Activated CD4-positive, alpha-beta memory T cell treated with anti-CD3 and anti-CD28 coated beads for 36 hours (primary cell): Measurements from ENCODE around the gene CRIP3. TPM values are rescaled to one million over a fixed set of nuclear protein-coding genes. Genes with fewer than 3 reads are reported as not detected.

Experiments used
- CTCF ChIA-PET: fragments of 350-600 bp; sonication (Branson Sonifier 250); formaldehyde crosslinking; loops from one replicate; lab custom pipeline; 2021; ENCODE audit warnings: antibody characterized with exemption, inconsistent platforms; lab: Charles Lee
- POLR2A ChIA-PET: fragments of 350-600 bp; sonication (Branson Sonifier 250); formaldehyde crosslinking; loops from one replicate; lab custom pipeline; 2021; ENCODE audit warnings: antibody characterized with exemption; lab: Charles Lee
- DNase-seq: peaks from one replicate; pipeline ENCODE4 v3.0.0-alpha.2; 2020
- H3K27ac Mint-ChIP-seq: one replicate; pipeline ENCODE4 v1.8.0; 2021; ENCODE audit warnings: mixed read lengths
- H3K27me3 Mint-ChIP-seq: one replicate; pipeline ENCODE4 v1.8.0; 2021; ENCODE audit warnings: mixed read lengths
- H3K36me3 Mint-ChIP-seq: one replicate; pipeline ENCODE4 v1.8.0; 2021; ENCODE audit warnings: mixed read lengths
- H3K4me1 Mint-ChIP-seq: one replicate; pipeline ENCODE4 v1.8.0; 2021; ENCODE audit warnings: low read depth, mixed read lengths
- H3K4me3 Mint-ChIP-seq: one replicate; pipeline ENCODE4 v1.8.0; 2021; ENCODE audit warnings: mild to moderate bottlenecking, mixed read lengths
- H3K9me3 Mint-ChIP-seq: one replicate; pipeline ENCODE4 v1.8.0; 2021; ENCODE audit warnings: mixed read lengths
- intact Hi-C: fragments of 100-400 bp; cut with micrococcal nuclease; formaldehyde crosslinking; loops from one replicate; pipeline ENCODE4 v1.15.1; 2023
- total RNA-seq, 2 experiments: library from RNA; stranded (reverse); gene quantifications; one replicate each; pipeline ENCODE4 v1.2.3, GENCODE V29; 2021

Gene CRIP3
- total RNA-seq, 2 experiments from 2014 or later, result 2.0 to 2.9 TPM

- peaks cover 25% of the 10 kb centered on the region for H3K27me3 Mint-ChIP-seq
- ChIA-PET CTCF (interaction anchor here (1.3 kb wide), 1 partner anchor 221 kb away, joined by 3 read pairs; no protein-coding TSS in a partner anchor), POLR2A (no interaction called here)
- H3K9me3 Mint-ChIP-seq, result no peaks in the 10 kb centered on the region
- intact Hi-C loops, result no loop called here
- no peaks in the 10 kb centered on the region for H3K36me3 Mint-ChIP-seq
- DNase-seq, result no peak
- no peak overlapping the region for H3K27ac Mint-ChIP-seq
- H3K4me1 Mint-ChIP-seq, result no peaks in the 10 kb centered on the region
- H3K4me3 Mint-ChIP-seq, result no peak overlapping the region
Measured at GRCh38 chr6:43285832-43286231, 22.8 kb downstream of the CRIP3 start.

- ChIA-PET POLR2A (no interaction called here), CTCF (no interaction called here)
- H3K36me3 Mint-ChIP-seq, result no peaks in the 10 kb centered on the region
- no peak overlapping the region for H3K27ac Mint-ChIP-seq
- no peak overlapping the region for H3K4me3 Mint-ChIP-seq
- H3K4me1 Mint-ChIP-seq, result no peaks in the 10 kb centered on the region
- H3K9me3 Mint-ChIP-seq, result no peaks in the 10 kb centered on the region
- no peak for DNase-seq
- peaks cover 25% of the 10 kb centered on the region for H3K27me3 Mint-ChIP-seq
- intact Hi-C loops, result no loop called here
Measured at GRCh38 chr6:43284991-43285781, 23.4 kb downstream of the CRIP3 start.

- Mint-ChIP-seq H3K4me3 (no peak overlapping the region), H3K4me1 (no peaks in the 10 kb centered on the region), H3K36me3 (no peaks in the 10 kb centered on the region), H3K27me3 (peaks cover 25% of the 10 kb centered on the region), H3K9me3 (no peaks in the 10 kb centered on the region), H3K27ac (no peak overlapping the region)
- intact Hi-C loops, result no loop called here
- DNase-seq, result no peak
- CTCF ChIA-PET, result no interaction called here
- POLR2A ChIA-PET, result no interaction called here
Measured at GRCh38 chr6:43283905-43284304, 24.7 kb downstream of the CRIP3 start.

- H3K4me1 Mint-ChIP-seq, result no peaks in the 10 kb centered on the region
- H3K9me3 Mint-ChIP-seq, result no peaks in the 10 kb centered on the region
- CTCF ChIA-PET, result no interaction called here
- POLR2A ChIA-PET, result no interaction called here
- peaks cover 25% of the 10 kb centered on the region for H3K27me3 Mint-ChIP-seq
- intact Hi-C loops, result no loop called here
- H3K27ac Mint-ChIP-seq, result no peak overlapping the region
- DNase-seq, result no peak
- H3K4me3 Mint-ChIP-seq, result no peak overlapping the region
- no peaks in the 10 kb centered on the region for H3K36me3 Mint-ChIP-seq
Measured at GRCh38 chr6:43283514-43283901, 25.1 kb downstream of the CRIP3 start.

- DNase-seq, result no peak
- Mint-ChIP-seq H3K4me3 (no peak overlapping the region), H3K9me3 (no peaks in the 10 kb centered on the region), H3K4me1 (no peaks in the 10 kb centered on the region), H3K36me3 (no peaks in the 10 kb centered on the region), H3K27ac (no peak overlapping the region), H3K27me3 (peaks cover 27% of the 10 kb centered on the region)
- ChIA-PET POLR2A (no interaction called here), CTCF (interaction anchor here (1.0 kb wide), 1 partner anchor 26 kb away, joined by 3 read pairs; the partner anchor contains the start of gene CRIP3)
- intact Hi-C loops, result no loop called here
Measured at GRCh38 chr6:43282636-43283513, 25.8 kb downstream of the CRIP3 start.

GRCh38 chr6:43282060-43282459 lies 26.6 kb downstream of the CRIP3 start:
- POLR2A ChIA-PET, result no interaction called here
- intact Hi-C loops, result no loop called here
- H3K36me3 Mint-ChIP-seq, result no peaks in the 10 kb centered on the region
- CTCF ChIA-PET, result interaction anchor here (1.0 kb wide), 1 partner anchor 27 kb away, joined by 3 read pairs; the partner anchor contains the start of gene CRIP3
- H3K9me3 Mint-ChIP-seq, result no peaks in the 10 kb centered on the region
- no peak overlapping the region for H3K4me3 Mint-ChIP-seq
- H3K27me3 Mint-ChIP-seq, result peaks cover 30% of the 10 kb centered on the region
- no peaks in the 10 kb centered on the region for H3K4me1 Mint-ChIP-seq
- H3K27ac Mint-ChIP-seq, result no peak overlapping the region
- DNase-seq, result no peak

GRCh38 chr6:43280234-43280633 lies 28.4 kb downstream of the CRIP3 start:
- Mint-ChIP-seq H3K27ac (no peak overlapping the region), H3K4me3 (no peak overlapping the region), H3K4me1 (peaks cover 9% of the 10 kb centered on the region), H3K9me3 (no peaks in the 10 kb centered on the region), H3K27me3 (peaks cover 29% of the 10 kb centered on the region), H3K36me3 (no peaks in the 10 kb centered on the region)
- DNase-seq, result no peak
- ChIA-PET CTCF (no interaction called here), POLR2A (no interaction called here)
- intact Hi-C loops, result no loop called here

GRCh38 chr6:43278524-43279078 lies 30.0 kb downstream of the CRIP3 start:
- POLR2A ChIA-PET, result no interaction called here
- DNase-seq, result no peak
- H3K4me1 Mint-ChIP-seq, result peaks cover 11% of the 10 kb centered on the region
- no peak overlapping the region for H3K4me3 Mint-ChIP-seq
- peaks cover 30% of the 10 kb centered on the region for H3K27me3 Mint-ChIP-seq
- CTCF ChIA-PET, result interaction anchor here (1.3 kb wide), 1 partner anchor 50 kb away, joined by 3 read pairs; the partner anchor contains the start of gene DNPH1
- intact Hi-C loops, result no loop called here
- H3K9me3 Mint-ChIP-seq, result no peaks in the 10 kb centered on the region
- H3K27ac Mint-ChIP-seq, result no peak overlapping the region
- H3K36me3 Mint-ChIP-seq, result no peaks in the 10 kb centered on the region

- Mint-ChIP-seq H3K9me3 (no peaks in the 10 kb centered on the region), H3K36me3 (no peaks in the 10 kb centered on the region), H3K4me3 (no peak overlapping the region), H3K27me3 (peaks cover 30% of the 10 kb centered on the region), H3K27ac (no peak overlapping the region), H3K4me1 (peaks cover 11% of the 10 kb centered on the region)
- ChIA-PET CTCF (interaction anchor here (1.3 kb wide), 1 partner anchor 49 kb away, joined by 3 read pairs; the partner anchor contains the start of gene DNPH1), POLR2A (no interaction called here)
- intact Hi-C loops, result no loop called here
- no peak for DNase-seq
Measured at GRCh38 chr6:43277643-43278523, 30.7 kb downstream of the CRIP3 start.

GRCh38 chr6:43277306-43277642 lies 31.4 kb downstream of the CRIP3 start:
- no peaks in the 10 kb centered on the region for H3K36me3 Mint-ChIP-seq
- no peaks in the 10 kb centered on the region for H3K9me3 Mint-ChIP-seq
- H3K4me3 Mint-ChIP-seq, result no peak overlapping the region
- H3K4me1 Mint-ChIP-seq, result peaks cover 11% of the 10 kb centered on the region
- ChIA-PET POLR2A (no interaction called here), CTCF (no interaction called here)
- intact Hi-C loops, result no loop called here
- DNase-seq, result no peak
- no peak overlapping the region for H3K27ac Mint-ChIP-seq
- H3K27me3 Mint-ChIP-seq, result peaks cover 26% of the 10 kb centered on the region

GRCh38 chr6:43276577-43277305 lies 31.9 kb downstream of the CRIP3 start:
- intact Hi-C loops, result no loop called here
- H3K36me3 Mint-ChIP-seq, result no peaks in the 10 kb centered on the region
- H3K27me3 Mint-ChIP-seq, result peaks cover 24% of the 10 kb centered on the region
- no peak overlapping the region for H3K27ac Mint-ChIP-seq
- CTCF ChIA-PET, result interaction anchor here (1.2 kb wide), 1 partner anchor 16 kb away, joined by 4 read pairs; no protein-coding TSS in a partner anchor
- POLR2A ChIA-PET, result no interaction called here
- H3K4me3 Mint-ChIP-seq, result no peak overlapping the region
- peaks cover 11% of the 10 kb centered on the region for H3K4me1 Mint-ChIP-seq
- no peaks in the 10 kb centered on the region for H3K9me3 Mint-ChIP-seq
- DNase-seq, result no peak
